Parathyroid adenoma (tissue), 2 donors: ENCODE results near the gene KPNA4.

ENCODE experiments used
- H2AFZ ChIP-seq: fragments of 300-600 bp; sonication (generic); one replicate; pipeline ENCODE4 v1.7.0; 2017; ENCODE audit warnings: antibody characterized with exemption, mild to moderate bottlenecking
- H3K27ac ChIP-seq: fragments of 300-600 bp; sonication (generic); one replicate; pipeline ENCODE4 v1.7.0; 2017
- H3K27me3 ChIP-seq: fragments of 300-600 bp; sonication (generic); one replicate; pipeline ENCODE4 v1.7.0; 2017; ENCODE audit warnings: low read length; ENCODE audit not compliant: control insufficient read depth, insufficient read depth
- H3K36me3 ChIP-seq: fragments of 300-600 bp; sonication (generic); one replicate; pipeline ENCODE4 v1.7.0; 2017; ENCODE audit warnings: low read length; ENCODE audit not compliant: control insufficient read depth, insufficient read depth
- H3K4me1 ChIP-seq: fragments of 300-600 bp; sonication (generic); one replicate; pipeline ENCODE4 v1.7.0; 2017; ENCODE audit warnings: control low read depth
- H3K4me2 ChIP-seq: fragments of 300-600 bp; sonication (generic); one replicate; pipeline ENCODE4 v1.7.0; 2017; ENCODE audit warnings: low read length
- H3K4me3 ChIP-seq: fragments of 300-600 bp; sonication (generic); one replicate; pipeline ENCODE4 v1.7.0; 2017; ENCODE audit warnings: low read depth, low read length
- H3K79me2 ChIP-seq: fragments of 300-600 bp; sonication (generic); one replicate; pipeline ENCODE4 v1.7.0; 2017; ENCODE audit warnings: control low read depth
- H3K9ac ChIP-seq: fragments of 300-600 bp; sonication (generic); one replicate; pipeline ENCODE4 v1.7.0; 2017; ENCODE audit warnings: mild to moderate bottlenecking
- H3K9me3 ChIP-seq: fragments of 300-600 bp; sonication (generic); one replicate; pipeline ENCODE4 v1.7.0; 2017; ENCODE audit warnings: low read length; ENCODE audit not compliant: control insufficient read depth
- CTCF ChIP-seq: fragments of 300-600 bp; sonication (generic); IDR thresholded peaks from one replicate; pipeline ENCODE4 v1.7.0; 2017; ENCODE audit warnings: antibody characterized with exemption, mild to moderate bottlenecking
- donor health status: primary hyperparathyroidism.

The KPNA4 gene

DNA sequence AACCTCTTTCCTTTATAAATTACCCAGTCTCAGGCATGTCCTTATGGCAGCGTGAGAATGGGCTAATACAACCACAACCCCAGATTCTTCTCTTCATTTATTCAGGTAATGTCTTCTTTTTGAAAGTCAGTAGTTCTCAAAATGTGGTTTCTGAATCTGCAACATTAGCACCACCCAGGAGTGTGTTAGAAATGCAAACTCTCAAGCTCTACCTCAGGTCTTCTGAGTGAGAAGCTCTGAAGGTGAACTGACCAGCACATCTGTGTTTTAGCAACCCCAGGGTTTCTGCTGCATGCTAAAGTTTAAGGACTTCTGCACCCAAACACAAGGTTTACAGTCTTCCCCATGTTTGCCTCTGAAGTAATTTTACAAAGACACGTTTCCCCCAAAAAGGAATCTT is 93.5 kb downstream of the KPNA4 start:
- no peak overlapping the region for H3K9ac ChIP-seq

GRCh38 chr3:160470181-160470580 is 95.2 kb downstream of the KPNA4 start:
- H3K79me2 ChIP-seq = no peaks in the 10 kb centered on the region
- H3K9me3 ChIP-seq = no peaks in the 10 kb centered on the region
- no peaks in the 10 kb centered on the region for H3K27me3 ChIP-seq
- no peak overlapping the region for H3K4me2 ChIP-seq
- H3K36me3 ChIP-seq = no peaks in the 10 kb centered on the region
- no peak overlapping the region for H3K27ac ChIP-seq
- H2AFZ ChIP-seq = no peak overlapping the region
- TF ChIP-seq CTCF = no peak
- H3K4me1 ChIP-seq = no peaks in the 10 kb centered on the region
- H3K9ac ChIP-seq = no peak overlapping the region
- H3K4me3 ChIP-seq = no peak overlapping the region

More for the DNA sequence above, 93.5 kb downstream of the KPNA4 start:
- Histone ChIP-seq H3K9me3 (no peaks in the 10 kb centered on the region), H3K4me1 (no peaks in the 10 kb centered on the region), H3K27me3 (no peaks in the 10 kb centered on the region), H3K79me2 (no peaks in the 10 kb centered on the region), H2AFZ (no peak overlapping the region), H3K4me3 (no peak overlapping the region), H3K4me2 (no peak overlapping the region), H3K27ac (no peak overlapping the region), H3K36me3 (no peaks in the 10 kb centered on the region)
- TF ChIP-seq CTCF = no peak

DNA sequence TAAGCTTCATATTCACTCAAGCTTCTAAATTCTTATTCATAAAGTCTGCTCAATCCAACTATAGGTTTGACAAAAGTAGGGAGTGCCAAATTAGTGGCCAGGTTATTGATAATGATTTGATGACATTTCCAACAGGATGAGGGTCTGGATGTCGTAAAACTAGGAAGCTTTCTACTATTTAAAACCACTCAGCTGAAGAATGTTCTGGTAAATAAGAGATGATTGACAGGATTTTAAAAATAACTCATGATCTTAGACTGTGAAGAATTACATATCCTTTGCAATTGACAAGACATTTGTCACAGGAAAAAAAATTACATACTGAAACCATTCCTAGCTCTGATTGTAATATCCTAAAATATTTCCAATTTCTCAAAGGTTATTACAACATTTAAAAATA is 100.4 kb downstream of the KPNA4 start:
- Histone ChIP-seq H3K9me3 (no peaks in the 10 kb centered on the region), H3K4me1 (no peaks in the 10 kb centered on the region), H3K79me2 (no peaks in the 10 kb centered on the region), H3K4me2 (no peak overlapping the region), H3K4me3 (no peak overlapping the region), H3K36me3 (no peaks in the 10 kb centered on the region), H2AFZ (no peak overlapping the region), H3K27ac (no peak overlapping the region), H3K9ac (no peak overlapping the region), H3K27me3 (no peaks in the 10 kb centered on the region)
- no peak for TF ChIP-seq CTCF

DNA sequence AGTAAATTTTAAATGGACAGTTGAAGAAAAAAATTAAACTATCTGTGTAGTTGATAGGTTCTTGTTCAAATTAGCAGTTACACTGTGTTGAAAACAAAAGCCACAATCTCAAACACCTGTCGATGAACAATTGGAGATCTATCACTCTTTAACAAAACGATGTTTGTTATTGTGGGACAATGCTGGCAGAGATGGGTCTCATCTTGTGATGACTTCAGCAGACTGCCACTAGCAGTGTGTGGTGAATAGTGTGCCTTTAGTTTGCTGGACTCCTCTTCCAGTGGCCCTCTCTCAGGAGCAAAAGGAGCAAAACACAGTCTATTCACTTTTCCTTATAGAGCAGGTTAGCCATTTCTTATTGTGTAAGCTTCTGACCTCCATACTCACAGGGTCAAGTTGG is 101.0 kb downstream of the KPNA4 start:
- H2AFZ ChIP-seq = no peak overlapping the region
- H3K4me2 ChIP-seq = no peak overlapping the region
- no peak for TF ChIP-seq CTCF
- no peak overlapping the region for H3K9ac ChIP-seq
- H3K9me3 ChIP-seq = no peaks in the 10 kb centered on the region
- H3K36me3 ChIP-seq = no peaks in the 10 kb centered on the region
- H3K4me3 ChIP-seq = no peak overlapping the region
- H3K79me2 ChIP-seq = no peaks in the 10 kb centered on the region
- H3K27me3 ChIP-seq = no peaks in the 10 kb centered on the region
- no peaks in the 10 kb centered on the region for H3K4me1 ChIP-seq
- no peak overlapping the region for H3K27ac ChIP-seq

DNA sequence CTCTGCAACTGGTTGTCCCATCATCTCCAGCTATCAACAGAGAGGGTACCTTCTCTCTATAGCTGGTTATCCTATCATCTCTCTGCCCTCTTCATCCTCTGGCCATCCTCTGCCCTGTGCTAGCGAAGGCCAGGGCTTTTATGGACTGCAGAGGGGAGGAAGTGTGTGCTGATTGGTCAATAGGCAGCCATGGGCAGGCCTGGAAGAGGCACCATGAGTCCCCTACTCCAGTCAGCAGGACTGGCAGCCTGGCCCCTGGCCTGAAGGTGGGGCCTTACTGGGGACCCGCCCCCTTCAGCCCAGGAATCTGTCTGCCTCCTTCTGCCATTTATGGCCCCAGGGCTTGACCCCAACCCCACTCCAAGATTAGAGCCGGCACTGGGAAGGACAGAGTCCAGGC is 105.3 kb downstream of the KPNA4 start:
- H3K27ac ChIP-seq = no peak overlapping the region
- no peak overlapping the region for H3K4me3 ChIP-seq
- no peak overlapping the region for H2AFZ ChIP-seq
- no peak overlapping the region for H3K4me2 ChIP-seq
- H3K9me3 ChIP-seq = no peaks in the 10 kb centered on the region
- H3K4me1 ChIP-seq = no peaks in the 10 kb centered on the region
- H3K36me3 ChIP-seq = no peaks in the 10 kb centered on the region
- H3K27me3 ChIP-seq = no peaks in the 10 kb centered on the region
- H3K79me2 ChIP-seq = no peaks in the 10 kb centered on the region
- TF ChIP-seq CTCF = no peak
- no peak overlapping the region for H3K9ac ChIP-seq
